GM12878 (cell line): ENCODE data around the gene AASDHPPT. TPM values are rescaled to one million over a fixed set of nuclear protein-coding genes. Genes with fewer than 3 reads are reported as not detected.

ENCODE experiments used
- ATAC-seq: fragments of 200-7000 bp; cut with Tn5 transposase; 3 replicates; pipeline ENCODE4 v1.9.1; 2020; ENCODE audit warnings: mild to moderate bottlenecking, moderate library complexity
- BruUV-seq: library from RNA; stranded (reverse); fragments of 400-500 nt; replicated peaks from 2 replicates; lab custom pipeline; 2021; lab: Mats Ljungman, UMichigan
- CTCF ChIA-PET: fragments of 300-600 bp; sonication (Branson Sonifier 250); formaldehyde crosslinking; extraction: SDS; loops from one replicate; lab custom pipeline; 2021; ENCODE audit warnings: inconsistent platforms; lab: Yijun Ruan, JAX
- POLR2A ChIA-PET: fragments of 350-600 bp; formaldehyde crosslinking; extraction: SDS; loops from one replicate; lab custom pipeline; 2021; ENCODE audit warnings: inconsistent platforms; lab: Charles Lee
- RAD21 ChIA-PET: fragments of 300-600 bp; sonication (Branson Sonifier 250); formaldehyde crosslinking; loops from one replicate; lab custom pipeline; 2023; ENCODE audit warnings: antibody characterized with exemption; ENCODE audit not compliant: unreplicated experiment; lab: Charles Lee
- SMC1A ChIA-PET: fragments of 300-600 bp; sonication (Branson Sonifier 250); formaldehyde crosslinking; loops from one replicate; lab custom pipeline; 2023; ENCODE audit not compliant: unreplicated experiment, uncharacterized antibody; lab: Charles Lee
- DNase-seq: peaks from one replicate; pipeline ENCODE4 v3.0.0-alpha.2; 2011; ENCODE audit warnings: low read depth, low spot score
- FAIRE-seq: peaks from 3 replicates; lab custom pipeline; 2011; peaks lifted over from hg19 to GRCh38; lab: Jason Lieb, UNC
- H2AFZ ChIP-seq: 2 replicates; pipeline ENCODE4 v1.6.0; 2011; ENCODE audit warnings: low read depth, low read length, control low read depth; ENCODE audit not compliant: control insufficient read depth
- H3K27ac ChIP-seq: 2 replicates; pipeline ENCODE4 v1.5.1; 2011; ENCODE audit warnings: control low read depth; ENCODE audit not compliant: control insufficient read depth, insufficient read depth
- H3K27me3 ChIP-seq, 2 experiments: replicated peaks in 1 of 2; 2 replicates each; pipeline versions ENCODE4 v1.6.0 to v1.6.1; 2011; ENCODE audit warnings: low read length in 1 of 2; ENCODE audit not compliant: control insufficient read depth in 2 of 2, insufficient read depth in 2 of 2
- H3K36me3 ChIP-seq, 2 experiments: 2 replicates each; pipeline ENCODE4 v1.5.1; 2011; ENCODE audit warnings: low read length in 1 of 2; ENCODE audit not compliant: control insufficient read depth in 2 of 2, insufficient read depth in 2 of 2
- H3K4me1 ChIP-seq: 2 replicates; pipeline ENCODE4 v1.6.1; 2011; ENCODE audit warnings: mild to moderate bottlenecking, low read length, moderate library complexity, mixed read lengths; ENCODE audit not compliant: control insufficient read depth, insufficient read depth
- H3K4me2 ChIP-seq: 2 replicates; pipeline ENCODE4 v1.6.0; 2011; ENCODE audit warnings: control low read depth; ENCODE audit not compliant: control insufficient read depth, insufficient read depth
- H3K4me3 ChIP-seq: fragments of 200-600 bp; sonication (generic); 2 replicates; pipeline ENCODE4 v1.5.1; 2016
- H3K79me2 ChIP-seq: 2 replicates; pipeline ENCODE4 v1.6.0; 2011; ENCODE audit warnings: low read length; ENCODE audit not compliant: control insufficient read depth, insufficient read depth
- H3K9ac ChIP-seq: 2 replicates; pipeline ENCODE4 v1.8.0; 2011; ENCODE audit warnings: low read length, control low read depth, mixed read lengths; ENCODE audit not compliant: control insufficient read depth, insufficient read depth
- H3K9me3 ChIP-seq: replicated peaks from 3 replicates; pipeline ENCODE4 v1.5.1; 2011; ENCODE audit warnings: mild to moderate bottlenecking, low read length; ENCODE audit not compliant: control insufficient read depth, insufficient read depth
- H4K20me1 ChIP-seq: 2 replicates; pipeline ENCODE4 v1.6.0; 2011; ENCODE audit not compliant: control insufficient read depth, insufficient read depth
- ATF7 ChIP-seq: fragments of 450-650 bp; IDR thresholded peaks from 2 replicates; pipeline ENCODE4 v1.6.1; 2016; ENCODE audit warnings: low read depth, mild to moderate bottlenecking
- BMI1 ChIP-seq: fragments of 450-650 bp; IDR thresholded peaks from 2 replicates; pipeline ENCODE4 v1.6.1; 2016; ENCODE audit warnings: mild to moderate bottlenecking, moderate library complexity, borderline replicate concordance
- EP300 ChIP-seq, 2 experiments: fragments of 150-350 bp in 1 of 2; IDR thresholded peaks; 2 replicates each; pipeline ENCODE4 v1.6.1; 2011 to 2012; ENCODE audit warnings: low read depth in 2 of 2, low read length in 2 of 2, borderline replicate concordance in 1 of 2, improper control_type of control experiment in 1 of 2, inconsistent platforms in 1 of 2; ENCODE audit not compliant: control insufficient read depth in 1 of 2
- EZH2 ChIP-seq: IDR thresholded peaks from 2 replicates; pipeline ENCODE4 v1.6.1; 2012; ENCODE audit warnings: low read depth, mild to moderate bottlenecking, control low read depth, inconsistent platforms, low read length, borderline replicate concordance; ENCODE audit not compliant: control insufficient read depth
- HDAC6 ChIP-seq: fragments of 200-600 bp; sonication (generic); IDR thresholded peaks from one replicate; pipeline ENCODE4 v1.8.0; 2017; ENCODE audit warnings: antibody characterized with exemption; ENCODE audit not compliant: unreplicated experiment
- KAT2A ChIP-seq: conservative IDR thresholded peaks from 2 replicates; pipeline ENCODE4 v1.6.1; 2011; ENCODE audit warnings: low read depth, low read length; ENCODE audit not compliant: control insufficient read depth
- KLF5 ChIP-seq: fragments of 450-650 bp; IDR thresholded peaks from 2 replicates; pipeline ENCODE4 v1.6.1; 2014; ENCODE audit warnings: mild to moderate bottlenecking; ENCODE audit not compliant: partially characterized antibody
- TCF12 ChIP-seq: IDR thresholded peaks from 2 replicates; pipeline ENCODE4 v1.6.1; 2011; ENCODE audit warnings: low read depth, mild to moderate bottlenecking, low read length
- WGBS: methylation state at CpG from one replicate; pipeline ENCODE4 v1.1.6; 2016; ENCODE audit warnings: low lambda C conversion rate; ENCODE audit not compliant: insufficient replicate concordance, insufficient coverage; ENCODE audit errors: missing lambda C conversion rate; 5-methylcytosine and 5-hydroxymethylcytosine counted together
- in situ Hi-C: fragments of 300-500 bp; cut with MboI; formaldehyde crosslinking; loops from 9 replicates; pipeline ENCODE4 v1.14.3; 2018; ENCODE audit warnings: mixed read lengths
- intact Hi-C: fragments of 100-400 bp; cut with micrococcal nuclease; formaldehyde crosslinking; loops from one replicate; pipeline ENCODE4 v1.14.2; 2022; ENCODE audit not compliant: unreplicated experiment
- polyA plus RNA-seq, 11 experiments: library from polyadenylated mRNA; depleted of rRNA in 4 of 11; unstranded in 6 of 11; stranded (reverse) in 5 of 11; fragments of >200 nt; fragmentation: Nextera tagmentation in 4 of 11; fragmentation: Illumina TruSeq in 1 of 11; extraction: Ambion mirVana in 4 of 11; extraction: Trizol in 1 of 11; gene quantifications; 1 replicate in 1 of 11; 2 replicates in 10 of 11; pipeline versions ENCODE4 v1.2.1 to v1.2.3, GENCODE V29; 2011 to 2016; ENCODE audit warnings: inconsistent platforms in 2 of 11, missing spikeins in 2 of 11, low read depth in 1 of 11
- total RNA-seq, 4 experiments: library from RNA; depleted of rRNA in 3 of 4; stranded (reverse); fragments of >200 nt in 3 of 4; fragmentation: Illumina TruSeq in 1 of 4; extraction: Trizol in 1 of 4; gene quantifications; 2 replicates each; pipeline versions ENCODE4 v1.2.1 to v1.2.3, GENCODE V29; 2013 to 2021
- TF ChIP-seq, protein P1 (sequence below): IDR thresholded peaks from 2 replicates; pipeline ENCODE4 v1.6.1; 2011; ENCODE audit warnings: low read depth, low read length, improper control_type of control experiment, borderline replicate concordance

Gene AASDHPPT
- total and polyA plus RNA-seq, 10 of the 15 experiments (the other 5 are each of a cell fraction or from before 2014, with no cell fraction given), result 37.3 to 92.6 (median 50.5) TPM

DNA sequence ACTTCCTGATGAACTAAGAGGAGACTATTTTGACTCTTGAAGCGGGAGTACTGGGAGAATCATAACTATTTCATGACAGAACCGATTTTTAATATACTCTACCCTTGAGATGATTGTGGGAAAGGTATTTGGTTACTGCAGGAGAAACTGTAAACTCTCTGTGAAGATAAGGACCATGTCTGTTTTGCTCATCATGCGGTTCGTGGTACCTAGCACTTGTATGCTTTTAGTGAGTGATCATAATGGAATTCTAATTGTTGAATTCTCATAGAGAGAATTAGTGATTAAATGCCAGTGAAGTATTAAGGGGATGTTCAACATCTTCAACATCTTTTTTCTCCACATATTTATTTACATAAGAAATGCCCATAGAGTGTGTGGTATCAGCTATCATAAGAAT lies 11.4 kb downstream of the AASDHPPT start:
- no peaks in the 10 kb centered on the region for H3K9me3 ChIP-seq
- SMC1A ChIA-PET, result interaction anchor here (5.7 kb wide), 1 partner anchor 13 kb away, joined by 31 read pairs; the partner anchor contains the start of genes AASDHPPT and KBTBD3
- POLR2A ChIA-PET, result no interaction called here
- H3K27ac ChIP-seq, result no peak overlapping the region
- peaks cover 0 to 3% of the 10 kb centered on the region in 2 experiments; a peak in 2 of 4 replicates for H3K36me3 ChIP-seq
- H3K9ac ChIP-seq, result no peak overlapping the region
- H3K79me2 ChIP-seq, result peaks cover 43% of the 10 kb centered on the region
- ATAC-seq (no peak), DNase-seq (no peak), FAIRE-seq (no peak)
- WGBS, result 92% methylated on average over 4 of the region's 4 CpGs
- BruUV-seq, result no TSS peak
- peaks cover 14% of the 10 kb centered on the region for H3K4me1 ChIP-seq
- H4K20me1 ChIP-seq, result no peaks in the 10 kb centered on the region
- H3K27me3 ChIP-seq, result no peaks in the 10 kb centered on the region
- no peak overlapping the region; the same call in 1 of the 2 replicates for H3K4me2 ChIP-seq
- no peak for TF ChIP-seq ATF7
- no peak for TF ChIP-seq TCF12
- TF ChIP-seq HDAC6, result no peak
- no peak for TF ChIP-seq BMI1
- TF ChIP-seq EP300 (IDR thresholded peaks at IDR 0.05; ENCODE audit: borderline replicate concordance in 1 of 2, control insufficient read depth in 1 of 2, low read depth in 2 of 2, low read length in 2 of 2), result no peak
- no peak for TF ChIP-seq EZH2
- no peak for TF ChIP-seq KAT2A
- TF ChIP-seq, protein P1, sequence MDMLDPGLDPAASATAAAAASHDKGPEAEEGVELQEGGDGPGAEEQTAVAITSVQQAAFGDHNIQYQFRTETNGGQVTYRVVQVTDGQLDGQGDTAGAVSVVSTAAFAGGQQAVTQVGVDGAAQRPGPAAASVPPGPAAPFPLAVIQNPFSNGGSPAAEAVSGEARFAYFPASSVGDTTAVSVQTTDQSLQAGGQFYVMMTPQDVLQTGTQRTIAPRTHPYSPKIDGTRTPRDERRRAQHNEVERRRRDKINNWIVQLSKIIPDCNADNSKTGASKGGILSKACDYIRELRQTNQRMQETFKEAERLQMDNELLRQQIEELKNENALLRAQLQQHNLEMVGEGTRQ, result no peak
- no peak for TF ChIP-seq KLF5
- no peak overlapping the region for H2AFZ ChIP-seq
- intact Hi-C loops (loop anchor here (1.0 to 10.0 kb wide), 3 partner anchors 44 to 146 kb away; no protein-coding TSS in a partner anchor), in situ Hi-C loops (loop anchor here (10.0 kb wide), 1 partner anchor 956 kb away; no protein-coding TSS in a partner anchor)
- RAD21 ChIA-PET, result interaction anchor here (2.5 kb wide), 1 partner anchor 8 kb away, joined by 10 read pairs; no protein-coding TSS in a partner anchor
- no peak overlapping the region for H3K4me3 ChIP-seq
- CTCF ChIA-PET, result interaction anchor here (1.0 to 8.1 kb wide), 4 partner anchors 11 to 67 kb away, joined by 3 to 72 read pairs (median 37); partner anchors contain the start of genes AASDHPPT and KBTBD3
